Neural progenitor cell (in vitro differentiated cells): ENCODE data around the gene BGN. TPM values are rescaled to one million over a fixed set of nuclear protein-coding genes. Genes with fewer than 3 reads are reported as not detected.

Experiments
- DNase-seq: peaks from one replicate; pipeline ENCODE4 v3.0.0-alpha.2; 2016; ENCODE audit warnings: low spot score
- H2AFZ ChIP-seq: fragments of 200-600 bp; sonication (generic); replicated peaks from 2 replicates; pipeline ENCODE4 v1.6.1; 2016; ENCODE audit warnings: antibody characterized with exemption
- H3F3A ChIP-seq: fragments of 200-600 bp; sonication (generic); 2 replicates; pipeline ENCODE4 v1.6.1; 2016; ENCODE audit warnings: antibody characterized with exemption, low read depth
- H3K27ac ChIP-seq: fragments of 200-600 bp; sonication (generic); 2 replicates; pipeline ENCODE4 v1.5.1; 2016; ENCODE audit warnings: mild to moderate bottlenecking
- H3K27me3 ChIP-seq: fragments of 200-600 bp; sonication (generic); 2 replicates; pipeline ENCODE4 v1.6.1; 2016; ENCODE audit warnings: mild to moderate bottlenecking, moderate library complexity
- H3K36me3 ChIP-seq: fragments of 200-600 bp; sonication (generic); 2 replicates; pipeline ENCODE4 v1.5.1; 2016
- H3K4me1 ChIP-seq: fragments of 200-600 bp; sonication (generic); 2 replicates; pipeline ENCODE4 v1.6.1; 2016; ENCODE audit warnings: mixed run types
- H3K4me2 ChIP-seq: fragments of 200-600 bp; sonication (generic); 2 replicates; pipeline ENCODE4 v1.6.1; 2016
- H3K4me3 ChIP-seq: fragments of 200-600 bp; sonication (generic); 2 replicates; pipeline ENCODE4 v1.5.1; 2016
- H3K79me2 ChIP-seq: fragments of 200-600 bp; sonication (generic); 2 replicates; pipeline ENCODE4 v1.6.1; 2016; ENCODE audit warnings: low read depth
- H3K9ac ChIP-seq: fragments of 200-600 bp; sonication (generic); 2 replicates; pipeline ENCODE4 v1.6.1; 2016
- H3K9me3 ChIP-seq: fragments of 200-600 bp; sonication (generic); 2 replicates; pipeline ENCODE4 v1.5.1; 2016; ENCODE audit warnings: low read depth
- H4K20me1 ChIP-seq: fragments of 200-600 bp; sonication (generic); 2 replicates; pipeline ENCODE4 v1.6.1; 2016; ENCODE audit warnings: low read depth
- H3K27ac Mint-ChIP-seq: 3 replicates; pipeline ENCODE4 v1.8.0; 2021; ENCODE audit warnings: mixed read lengths
- H3K27me3 Mint-ChIP-seq: 2 replicates; pipeline ENCODE4 v1.8.0; 2022; ENCODE audit warnings: low read depth, mild to moderate bottlenecking, inconsistent platforms, moderate library complexity, mixed read lengths; ENCODE audit not compliant: insufficient read depth
- H3K36me3 Mint-ChIP-seq: 3 replicates; pipeline ENCODE4 v1.8.0; 2021; ENCODE audit warnings: mixed read lengths
- H3K4me1 Mint-ChIP-seq: 3 replicates; pipeline ENCODE4 v1.8.0; 2021; ENCODE audit warnings: mixed read lengths
- H3K4me3 Mint-ChIP-seq: 3 replicates; pipeline ENCODE4 v1.8.0; 2021; ENCODE audit warnings: mild to moderate bottlenecking, moderate library complexity, mixed read lengths
- H3K9me3 Mint-ChIP-seq: 3 replicates; pipeline ENCODE4 v1.8.0; 2020; ENCODE audit warnings: mixed read lengths
- EZH2 ChIP-seq: fragments of 200-600 bp; sonication (generic); IDR thresholded peaks from 2 replicates; pipeline ENCODE4 v1.6.1; 2017; ENCODE audit warnings: antibody characterized with exemption, mild to moderate bottlenecking, moderate library complexity
- EZH2phosphoT487 ChIP-seq: fragments of 200-600 bp; sonication (generic); IDR thresholded peaks from 2 replicates; pipeline ENCODE4 v1.6.1; 2017; ENCODE audit warnings: antibody characterized with exemption
- total RNA-seq: library from RNA; depleted of rRNA; stranded (reverse); fragments of >200 nt; gene quantifications from 2 replicates; pipeline ENCODE4 v1.2.3, GENCODE V29; 2015; ENCODE audit warnings: low replicate concordance
- TF ChIP-seq, protein P1 (sequence below): fragments of 200-600 bp; sonication (generic); IDR thresholded peaks from 2 replicates; pipeline ENCODE4 v1.5.1; 2017; ENCODE audit warnings: antibody characterized with exemption, mild to moderate bottlenecking

BGN gene
- total RNA-seq, 1 donor from 2014 or later = not detected

DNA sequence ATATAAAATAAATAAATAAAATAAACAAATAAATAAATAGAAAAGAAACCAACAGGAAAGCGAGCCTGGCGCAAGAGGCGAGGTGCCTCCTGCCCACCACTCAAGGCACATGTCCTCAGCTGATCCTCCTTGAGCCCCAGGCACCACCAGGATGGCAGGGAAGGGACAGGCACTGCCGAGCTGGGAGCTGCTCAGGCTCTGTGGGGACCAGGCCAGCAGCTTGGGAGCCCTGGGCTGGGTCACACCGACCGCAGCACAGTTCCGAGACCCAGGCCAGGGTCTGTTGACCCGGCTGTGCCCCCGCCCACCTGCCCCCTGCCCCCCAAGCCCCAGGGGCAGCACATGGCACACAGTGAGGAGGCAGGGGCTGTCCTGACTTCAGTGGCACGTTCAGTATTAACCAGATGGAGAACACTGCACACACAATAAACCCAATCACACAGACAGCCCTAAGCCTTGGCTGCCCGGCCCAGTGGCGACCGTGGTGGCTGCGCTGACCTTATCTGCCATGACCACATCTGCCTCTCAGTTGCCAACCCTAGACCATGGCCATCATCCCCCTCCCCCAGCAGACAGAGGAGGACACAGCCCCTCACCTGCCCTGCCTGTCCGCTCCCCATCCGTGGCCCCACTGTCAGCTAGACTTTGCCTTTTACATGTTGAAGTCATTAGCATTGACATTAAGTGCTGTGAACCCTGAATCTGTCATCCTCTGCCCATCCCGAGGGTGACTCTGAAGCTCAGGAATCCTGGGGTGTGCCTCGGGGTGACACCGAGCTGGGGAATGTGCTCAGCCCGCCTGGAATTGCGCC is 46.0 kb upstream of the BGN start:
- H3K9ac ChIP-seq = no peak overlapping the region
- no peaks in the 10 kb centered on the region for H3K4me1 ChIP-seq
- TF ChIP-seq EZH2phosphoT487 = no peak
- no peak overlapping the region for H2AFZ ChIP-seq
- no peak for DNase-seq
- no peak overlapping the region for H3K4me2 ChIP-seq
- no peaks in the 10 kb centered on the region for H3K9me3 ChIP-seq
- no peaks in the 10 kb centered on the region for H3K79me2 ChIP-seq
- H3K36me3 Mint-ChIP-seq = peaks cover 2% of the 10 kb centered on the region
- no peak overlapping the region for H3K4me3 Mint-ChIP-seq
- no peaks in the 10 kb centered on the region for H3K27me3 ChIP-seq
- H3K36me3 ChIP-seq = no peaks in the 10 kb centered on the region
- H4K20me1 ChIP-seq = no peaks in the 10 kb centered on the region
- peaks cover 12% of the 10 kb centered on the region for H3K9me3 Mint-ChIP-seq
- no peaks in the 10 kb centered on the region for H3K27me3 Mint-ChIP-seq
- H3K4me3 ChIP-seq = no peak overlapping the region
- H3K27ac ChIP-seq = no peak overlapping the region
- H3K27ac Mint-ChIP-seq = no peak overlapping the region
- no peaks in the 10 kb centered on the region for H3F3A ChIP-seq
- no peaks in the 10 kb centered on the region for H3K4me1 Mint-ChIP-seq

DNA sequence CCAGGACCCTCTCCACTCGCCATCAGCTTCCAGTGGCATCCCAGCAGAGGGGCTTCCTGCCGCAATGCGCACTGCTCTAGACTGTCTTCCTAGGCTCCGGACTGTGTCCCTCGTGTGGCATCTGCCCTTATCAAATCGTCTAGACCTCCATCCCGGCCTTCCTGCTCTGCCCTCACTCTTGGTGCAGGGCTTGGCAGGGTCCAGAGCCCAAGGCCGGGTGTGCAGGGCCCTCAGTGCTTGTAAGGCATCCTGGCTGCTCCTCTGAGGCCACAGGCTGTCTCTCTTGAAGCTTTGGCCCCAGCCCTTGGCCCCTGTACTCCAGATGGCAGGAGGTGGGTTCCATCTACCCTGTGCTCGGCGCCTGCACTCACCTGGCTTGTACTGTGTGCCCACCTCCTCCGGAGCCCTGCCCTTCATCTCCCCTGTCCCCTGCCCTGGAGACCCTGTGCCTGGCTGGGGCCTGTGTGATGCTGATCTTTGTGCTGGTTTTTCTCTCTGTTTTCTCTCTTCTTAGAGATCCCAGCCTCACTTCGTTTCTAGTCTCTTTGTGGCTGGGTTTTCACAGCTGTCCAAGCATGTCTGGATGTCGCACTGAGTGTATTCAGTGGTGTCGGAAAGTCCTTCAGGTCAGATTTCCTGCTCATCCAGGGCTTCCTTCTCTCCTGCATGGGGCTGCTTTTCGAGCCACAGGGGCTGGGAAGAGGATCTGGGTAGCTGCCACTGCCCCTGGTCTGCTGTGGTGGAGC is 45.2 kb upstream of the BGN start:
- H3K4me1 Mint-ChIP-seq = no peaks in the 10 kb centered on the region
- Histone ChIP-seq H3K27me3 (no peaks in the 10 kb centered on the region), H2AFZ (no peak overlapping the region), H3F3A (no peaks in the 10 kb centered on the region), H3K9me3 (no peaks in the 10 kb centered on the region), H3K4me2 (no peak overlapping the region), H3K79me2 (no peaks in the 10 kb centered on the region), H3K27ac (no peak overlapping the region), H3K9ac (no peak overlapping the region), H3K4me1 (no peaks in the 10 kb centered on the region), H3K36me3 (no peaks in the 10 kb centered on the region), H4K20me1 (no peaks in the 10 kb centered on the region), H3K4me3 (no peak overlapping the region)
- H3K9me3 Mint-ChIP-seq = peaks cover 10% of the 10 kb centered on the region
- no peak overlapping the region for H3K27ac Mint-ChIP-seq
- no peak for TF ChIP-seq EZH2
- TF ChIP-seq EZH2phosphoT487 = no peak
- H3K36me3 Mint-ChIP-seq = peaks cover 2% of the 10 kb centered on the region
- peaks cover 2% of the 10 kb centered on the region for H3K27me3 Mint-ChIP-seq
- H3K4me3 Mint-ChIP-seq = no peak overlapping the region
- DNase-seq = no peak

DNA sequence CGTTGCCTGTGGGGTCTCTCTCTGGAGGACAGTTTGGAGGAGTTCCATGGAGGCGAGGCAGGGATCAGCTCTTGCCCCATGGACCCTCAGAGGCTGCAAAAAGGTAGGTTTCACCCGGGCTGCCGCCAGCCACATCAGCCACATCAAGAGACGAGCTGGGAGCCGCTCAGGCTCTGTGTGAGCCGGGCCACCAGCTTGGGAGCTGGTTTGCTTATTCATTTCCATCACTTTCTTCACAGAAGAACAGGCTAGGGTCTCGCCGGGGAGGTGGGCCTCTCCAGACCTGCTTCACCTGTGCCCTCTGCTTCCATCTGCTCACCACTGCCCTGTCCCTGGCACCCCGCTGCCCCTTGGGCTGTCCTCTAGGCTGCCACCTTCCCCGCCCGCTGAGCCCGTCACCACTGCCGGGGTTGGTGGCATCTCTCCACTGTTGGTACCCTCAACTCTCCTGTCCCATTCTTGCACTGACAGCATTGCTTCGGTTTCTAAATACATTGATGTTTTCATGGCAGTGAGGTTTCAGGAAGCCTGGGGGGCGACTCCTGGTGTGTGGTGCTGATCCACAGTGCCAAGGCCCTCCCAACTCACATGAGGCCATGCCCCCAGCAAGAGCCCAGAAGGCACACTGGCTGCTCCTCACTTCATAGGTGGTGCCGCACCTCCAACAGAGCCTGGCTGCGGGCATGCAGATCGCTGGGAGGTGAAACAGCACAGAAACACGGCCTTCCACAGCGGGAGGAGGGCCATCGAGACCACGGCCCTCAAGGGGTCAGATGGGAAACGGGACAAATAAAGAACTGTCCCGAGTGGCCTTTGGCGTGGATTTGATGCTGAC is 44.4 kb upstream of the BGN start:
- Histone ChIP-seq H3K9me3 (no peaks in the 10 kb centered on the region), H3K9ac (no peak overlapping the region), H3F3A (no peaks in the 10 kb centered on the region), H3K4me2 (no peak overlapping the region), H3K36me3 (no peaks in the 10 kb centered on the region), H3K27ac (no peak overlapping the region), H2AFZ (no peak overlapping the region), H4K20me1 (no peaks in the 10 kb centered on the region), H3K4me1 (no peaks in the 10 kb centered on the region), H3K27me3 (no peaks in the 10 kb centered on the region), H3K79me2 (no peaks in the 10 kb centered on the region), H3K4me3 (no peak overlapping the region)
- no peak for DNase-seq
- no peaks in the 10 kb centered on the region for H3K4me1 Mint-ChIP-seq
- H3K9me3 Mint-ChIP-seq = peaks cover 10% of the 10 kb centered on the region
- TF ChIP-seq EZH2 = no peak
- TF ChIP-seq, protein P1, sequence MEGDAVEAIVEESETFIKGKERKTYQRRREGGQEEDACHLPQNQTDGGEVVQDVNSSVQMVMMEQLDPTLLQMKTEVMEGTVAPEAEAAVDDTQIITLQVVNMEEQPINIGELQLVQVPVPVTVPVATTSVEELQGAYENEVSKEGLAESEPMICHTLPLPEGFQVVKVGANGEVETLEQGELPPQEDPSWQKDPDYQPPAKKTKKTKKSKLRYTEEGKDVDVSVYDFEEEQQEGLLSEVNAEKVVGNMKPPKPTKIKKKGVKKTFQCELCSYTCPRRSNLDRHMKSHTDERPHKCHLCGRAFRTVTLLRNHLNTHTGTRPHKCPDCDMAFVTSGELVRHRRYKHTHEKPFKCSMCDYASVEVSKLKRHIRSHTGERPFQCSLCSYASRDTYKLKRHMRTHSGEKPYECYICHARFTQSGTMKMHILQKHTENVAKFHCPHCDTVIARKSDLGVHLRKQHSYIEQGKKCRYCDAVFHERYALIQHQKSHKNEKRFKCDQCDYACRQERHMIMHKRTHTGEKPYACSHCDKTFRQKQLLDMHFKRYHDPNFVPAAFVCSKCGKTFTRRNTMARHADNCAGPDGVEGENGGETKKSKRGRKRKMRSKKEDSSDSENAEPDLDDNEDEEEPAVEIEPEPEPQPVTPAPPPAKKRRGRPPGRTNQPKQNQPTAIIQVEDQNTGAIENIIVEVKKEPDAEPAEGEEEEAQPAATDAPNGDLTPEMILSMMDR = no peak
- H3K4me3 Mint-ChIP-seq = no peak overlapping the region
- H3K36me3 Mint-ChIP-seq = peaks cover 2% of the 10 kb centered on the region
- H3K27me3 Mint-ChIP-seq = peaks cover 2% of the 10 kb centered on the region
- no peak overlapping the region for H3K27ac Mint-ChIP-seq

DNA sequence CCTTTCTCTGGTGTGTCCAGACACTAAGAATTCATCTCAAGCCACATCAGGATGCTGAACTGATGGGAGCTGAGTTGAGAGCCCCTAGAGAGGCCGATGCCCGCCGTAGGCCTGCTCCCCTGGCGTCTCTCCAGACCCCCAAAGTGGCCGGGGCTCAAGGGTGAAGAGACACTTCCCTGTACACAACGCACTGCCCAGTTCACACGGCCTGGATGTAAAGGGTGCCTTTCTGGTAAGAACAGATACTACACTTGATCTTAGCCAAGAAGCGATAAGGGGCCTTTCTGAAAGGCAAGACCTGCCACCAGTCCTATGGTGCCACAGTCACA is 43.9 kb upstream of the BGN start:
- TF ChIP-seq EZH2 (no peak), EZH2phosphoT487 (no peak)
- TF ChIP-seq, protein P1 = no peak
- Histone ChIP-seq H3K36me3 (no peaks in the 10 kb centered on the region), H3K9me3 (no peaks in the 10 kb centered on the region), H2AFZ (no peak overlapping the region), H3K4me2 (no peak overlapping the region), H4K20me1 (no peaks in the 10 kb centered on the region), H3F3A (no peaks in the 10 kb centered on the region), H3K9ac (no peak overlapping the region), H3K27ac (no peak overlapping the region), H3K4me3 (no peak overlapping the region), H3K4me1 (no peaks in the 10 kb centered on the region), H3K79me2 (no peaks in the 10 kb centered on the region), H3K27me3 (no peaks in the 10 kb centered on the region)
- Mint-ChIP-seq H3K9me3 (peaks cover 10% of the 10 kb centered on the region), H3K4me1 (no peaks in the 10 kb centered on the region), H3K27me3 (peaks cover 2% of the 10 kb centered on the region), H3K36me3 (peaks cover 2% of the 10 kb centered on the region), H3K4me3 (no peak overlapping the region), H3K27ac (no peak overlapping the region)
- DNase-seq = no peak
